HCT116 (cell line): ENCODE data around the gene RPN1. TPM values are rescaled to one million over a fixed set of nuclear protein-coding genes. Genes with fewer than 3 reads are reported as not detected.

ENCODE experiments used
- ATAC-seq: fragments of 200-7000 bp; cut with Tn5 transposase; 2 replicates; pipeline ENCODE4 v1.9.1; 2020; ENCODE audit warnings: mild to moderate bottlenecking, moderate library complexity
- BruUV-seq: library from RNA; stranded (reverse); fragments of 400-500 nt; replicated peaks from 2 replicates; lab custom pipeline; 2021; lab: Mats Ljungman, UMichigan
- CTCF ChIA-PET: fragments of 300-600 bp; sonication (Branson Sonifier 250); formaldehyde crosslinking; loops from one replicate; lab custom pipeline; 2021; ENCODE audit warnings: antibody characterized with exemption; lab: Charles Lee
- POLR2A ChIA-PET: fragments of 300-600, 350-600 bp; sonication (Branson Sonifier 250); formaldehyde crosslinking; loops from one replicate; lab custom pipeline; 2021; ENCODE audit warnings: antibody characterized with exemption; lab: Charles Lee
- RAD21 ChIA-PET, 2 experiments: fragments of 300-600 bp; sonication (Branson Sonifier 250); formaldehyde crosslinking; loops; one replicate each; lab custom pipeline; 2023; ENCODE audit warnings: low total read pairs in 2 of 2; ENCODE audit not compliant: uncharacterized antibody in 2 of 2, unreplicated experiment in 2 of 2, low non-redundant PET in 1 of 2; lab: Charles Lee
- DNase-seq: peaks from one replicate; pipeline ENCODE4 v3.0.0-alpha.2; 2010; ENCODE audit warnings: low read depth, low spot score
- H2AFZ ChIP-seq: fragments of 200-600 bp; shearing (Covaris generic), sonication (generic); 2 replicates; pipeline ENCODE4 v1.6.1; 2017; ENCODE audit warnings: low read depth, mixed run types, mixed read lengths, antibody characterized with exemption, low read length; ENCODE audit not compliant: poor library complexity, severe bottlenecking
- H3K27ac ChIP-seq: 2 replicates; pipeline ENCODE4 v1.5.1; 2012; ENCODE audit warnings: low read depth, low read length
- H3K27me3 ChIP-seq: fragments of 200-600 bp; sonication (generic); 2 replicates; pipeline ENCODE4 v1.6.1; 2016; ENCODE audit warnings: mixed run types, low read length, mixed read lengths; ENCODE audit not compliant: insufficient read depth
- H3K36me3 ChIP-seq, 2 experiments: fragments of 200-500 bp in 1 of 2; fragments of 200-600 bp in 1 of 2; sonication (Bioruptor generic) in 1 of 2; sonication (generic) in 1 of 2; 2 replicates each; pipeline versions ENCODE4 v1.5.1 to v1.6.1; 2014 to 2016; ENCODE audit warnings: low read length in 2 of 2, inconsistent platforms in 1 of 2, mixed read lengths in 1 of 2, mixed run types in 1 of 2; ENCODE audit not compliant: insufficient read depth in 2 of 2, control insufficient read depth in 1 of 2
- H3K4me1 ChIP-seq, 2 experiments: fragments of 200-600 bp in 1 of 2; sonication (generic) in 1 of 2; 2 replicates each; pipeline versions ENCODE4 v1.5.1 to v1.6.1; 2012 to 2017; ENCODE audit warnings: low read length in 2 of 2, inconsistent platforms in 1 of 2, mild to moderate bottlenecking in 1 of 2, mixed read lengths in 1 of 2, mixed run types in 1 of 2, moderate library complexity in 1 of 2; ENCODE audit not compliant: insufficient read depth in 2 of 2, control insufficient read depth in 1 of 2
- H3K4me2 ChIP-seq: fragments of 200-600 bp; sonication (generic); 2 replicates; pipeline ENCODE4 v1.6.1; 2017; ENCODE audit warnings: mixed run types, low read length, mixed read lengths
- H3K4me3 ChIP-seq, 2 experiments: fragments of 200-600 bp in 1 of 2; sonication (generic) in 1 of 2; replicated peaks in 1 of 2; 2 replicates each; pipeline ENCODE4 v1.5.1; 2011 to 2016; ENCODE audit warnings: low read length in 2 of 2, control low read depth in 1 of 2, low read depth in 1 of 2, mild to moderate bottlenecking in 1 of 2, mixed read lengths in 1 of 2, mixed run types in 1 of 2
- H3K79me2 ChIP-seq: fragments of 200-600 bp; sonication (generic); 2 replicates; pipeline ENCODE4 v1.6.1; 2017; ENCODE audit warnings: mild to moderate bottlenecking, mixed run types, low read length, moderate library complexity, mixed read lengths; ENCODE audit not compliant: insufficient read depth
- H3K9ac ChIP-seq: fragments of 200-600 bp; sonication (generic); 2 replicates; pipeline ENCODE4 v1.6.1; 2016; ENCODE audit warnings: low read length, mixed read lengths
- H3K9me2 ChIP-seq: fragments of 200-600 bp; sonication (generic), shearing (Covaris generic); 2 replicates; pipeline ENCODE4 v1.6.1; 2017; ENCODE audit warnings: mixed run types, mild to moderate bottlenecking, moderate library complexity; ENCODE audit not compliant: insufficient read depth
- H3K9me3 ChIP-seq, 2 experiments: fragments of 200-500 bp in 1 of 2; fragments of 200-600 bp in 1 of 2; sonication (Bioruptor generic) in 1 of 2; sonication (generic) in 1 of 2; 2 replicates each; pipeline ENCODE4 v1.6.1; 2014 to 2017; ENCODE audit warnings: low read length in 2 of 2, mixed read lengths in 2 of 2, inconsistent platforms in 1 of 2, low read depth in 1 of 2, mild to moderate bottlenecking in 1 of 2, mixed run types in 1 of 2, moderate library complexity in 1 of 2; ENCODE audit not compliant: control insufficient read depth in 1 of 2, insufficient read depth in 1 of 2
- H4K20me1 ChIP-seq: fragments of 200-600 bp; sonication (generic), shearing (Covaris generic); 2 replicates; pipeline ENCODE4 v1.6.1; 2017; ENCODE audit warnings: mixed run types, mild to moderate bottlenecking, moderate library complexity; ENCODE audit not compliant: insufficient read depth
- CBX3 ChIP-seq: IDR thresholded peaks from 2 replicates; pipeline ENCODE4 v1.6.1; 2012; ENCODE audit warnings: low read depth
- EGR1 ChIP-seq: IDR thresholded peaks from 2 replicates; pipeline ENCODE4 v1.6.1; 2012; ENCODE audit warnings: low read depth
- ELF1 ChIP-seq: IDR thresholded peaks from 2 replicates; pipeline ENCODE4 v1.6.1; 2012; ENCODE audit warnings: low read depth, borderline replicate concordance
- EZH2 ChIP-seq: fragments of 200-600 bp; sonication (generic); IDR thresholded peaks from 2 replicates; pipeline ENCODE4 v1.6.1; 2017; ENCODE audit warnings: antibody characterized with exemption, mixed run types
- EZH2phosphoT487 ChIP-seq: fragments of 200-600 bp; IDR thresholded peaks from 2 replicates; pipeline ENCODE4 v1.6.1; 2018; ENCODE audit warnings: antibody characterized with exemption, borderline replicate concordance
- FOSL1 ChIP-seq: IDR thresholded peaks from 2 replicates; pipeline ENCODE4 v1.6.1; 2012; ENCODE audit warnings: low read depth
- JUND ChIP-seq: IDR thresholded peaks from 2 replicates; pipeline ENCODE4 v1.6.1; 2012
- POLR2A ChIP-seq: IDR thresholded peaks from 2 replicates; pipeline ENCODE4 v1.7.0; 2011; ENCODE audit warnings: borderline replicate concordance; ENCODE audit not compliant: insufficient read depth, insufficient read length; ENCODE audit errors: extremely low read depth
- RAD21 ChIP-seq: IDR thresholded peaks from 2 replicates; pipeline ENCODE4 v1.6.1; 2012; ENCODE audit warnings: low read depth, mild to moderate bottlenecking
- SIN3A ChIP-seq: IDR thresholded peaks from 2 replicates; pipeline ENCODE4 v1.6.1; 2012; ENCODE audit warnings: low read depth
- SP1 ChIP-seq: IDR thresholded peaks from 2 replicates; pipeline ENCODE4 v1.6.1; 2012; ENCODE audit warnings: low read depth
- SRF ChIP-seq: IDR thresholded peaks from 2 replicates; pipeline ENCODE4 v1.6.1; 2012; ENCODE audit warnings: low read depth
- TCF7L2 ChIP-seq: IDR thresholded peaks from 2 replicates; pipeline ENCODE4 v1.7.0; 2011; ENCODE audit warnings: borderline replicate concordance, inconsistent platforms; ENCODE audit not compliant: insufficient read depth, insufficient read length; ENCODE audit errors: extremely low read depth
- ZNF274 ChIP-seq: fragments of 200-500 bp; sonication (Bioruptor generic); IDR thresholded peaks from 2 replicates; pipeline ENCODE4 v1.6.1; 2014; ENCODE audit warnings: mild to moderate bottlenecking, low read depth, low read length, inconsistent platforms
- intact Hi-C: fragments of 100-400 bp; cut with micrococcal nuclease; formaldehyde crosslinking; loops from 2 replicates; pipeline ENCODE4 v1.10.0; 2022
- total RNA-seq: library from RNA; stranded (reverse); gene quantifications from one replicate; pipeline ENCODE4 v1.2.1, GENCODE V29; 2021; ENCODE audit not compliant: unreplicated experiment
- TF ChIP-seq, protein P1 (sequence below): IDR thresholded peaks from 2 replicates; pipeline ENCODE4 v1.6.1; 2011; ENCODE audit warnings: mild to moderate bottlenecking, low read length, moderate library complexity; ENCODE audit not compliant: insufficient replicate concordance; ENCODE audit errors: extremely low read depth
- TF ChIP-seq, protein P2 (sequence below): IDR thresholded peaks from 2 replicates; pipeline ENCODE4 v1.6.1; 2012; ENCODE audit warnings: low read depth
- TF ChIP-seq, protein P3 (sequence below): IDR thresholded peaks from 2 replicates; pipeline ENCODE4 v1.6.1; 2012
- TF ChIP-seq, protein P4 (sequence below), 3 experiments: fragments of 200-600 bp in 1 of 3; sonication (generic) in 1 of 3; IDR thresholded peaks in 2 of 3; conservative IDR thresholded peaks in 1 of 3; 2 replicates each; pipeline ENCODE4 v1.5.1; 2012 to 2017; ENCODE audit warnings: low read depth in 2 of 3, low read length in 2 of 3, antibody characterized with exemption in 1 of 3, borderline replicate concordance in 1 of 3, control low read depth in 1 of 3, mild to moderate bottlenecking in 1 of 3, mixed read lengths in 1 of 3, mixed run types in 1 of 3, moderate library complexity in 1 of 3; ENCODE audit not compliant: insufficient read depth in 1 of 3
- TF ChIP-seq, protein P5 (sequence below): IDR thresholded peaks from 2 replicates; pipeline ENCODE4 v1.6.1; 2012

The RPN1 gene
- total RNA-seq, 1 experiment from 2014 or later = 218 TPM

DNA sequence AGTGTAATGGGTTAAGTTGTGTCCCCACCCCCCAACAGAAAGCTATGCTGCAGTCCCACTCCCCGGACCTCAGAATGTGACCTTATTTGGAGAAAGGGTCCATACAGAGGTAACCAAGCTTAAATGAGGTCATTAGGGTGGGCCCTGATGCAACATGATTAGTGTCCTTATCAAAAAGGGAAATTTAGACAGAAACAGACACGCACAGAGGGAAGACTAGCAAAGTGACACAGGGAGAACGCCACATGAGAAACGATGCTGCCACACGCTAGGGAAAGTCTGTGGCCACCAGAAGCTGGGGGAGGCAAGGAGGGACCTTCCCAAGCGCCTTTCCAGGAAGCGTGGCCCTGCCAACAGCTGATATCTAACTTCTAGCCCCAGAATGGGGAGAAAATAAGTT lies 65.4 kb downstream of the RPN1 start:
- no peaks in the 10 kb centered on the region for H3K36me3 ChIP-seq
- peaks cover 0 to 10% of the 10 kb centered on the region in 2 experiments; a peak in 1 of 4 replicates for H3K4me1 ChIP-seq
- no peaks in the 10 kb centered on the region for H3K27me3 ChIP-seq
- intact Hi-C loops = no loop called here
- peaks cover 0 to under 1% of the 10 kb centered on the region in 2 experiments; a peak in 1 of 4 replicates for H3K9me3 ChIP-seq
- no peak overlapping the region for H2AFZ ChIP-seq
- no peak for DNase-seq
- no peak overlapping the region for H3K4me3 ChIP-seq
- no TSS peak for BruUV-seq
- no peak overlapping the region for H3K9ac ChIP-seq
- ATAC-seq = no peak
- no peak overlapping the region for H3K4me2 ChIP-seq
- POLR2A ChIA-PET = no interaction called here
- H3K27ac ChIP-seq = no peak overlapping the region
- RAD21 ChIA-PET = no interaction called here
- no peaks in the 10 kb centered on the region for H3K9me2 ChIP-seq
- H3K79me2 ChIP-seq = no peaks in the 10 kb centered on the region
- H4K20me1 ChIP-seq = no peaks in the 10 kb centered on the region
- TF ChIP-seq, protein P1, sequence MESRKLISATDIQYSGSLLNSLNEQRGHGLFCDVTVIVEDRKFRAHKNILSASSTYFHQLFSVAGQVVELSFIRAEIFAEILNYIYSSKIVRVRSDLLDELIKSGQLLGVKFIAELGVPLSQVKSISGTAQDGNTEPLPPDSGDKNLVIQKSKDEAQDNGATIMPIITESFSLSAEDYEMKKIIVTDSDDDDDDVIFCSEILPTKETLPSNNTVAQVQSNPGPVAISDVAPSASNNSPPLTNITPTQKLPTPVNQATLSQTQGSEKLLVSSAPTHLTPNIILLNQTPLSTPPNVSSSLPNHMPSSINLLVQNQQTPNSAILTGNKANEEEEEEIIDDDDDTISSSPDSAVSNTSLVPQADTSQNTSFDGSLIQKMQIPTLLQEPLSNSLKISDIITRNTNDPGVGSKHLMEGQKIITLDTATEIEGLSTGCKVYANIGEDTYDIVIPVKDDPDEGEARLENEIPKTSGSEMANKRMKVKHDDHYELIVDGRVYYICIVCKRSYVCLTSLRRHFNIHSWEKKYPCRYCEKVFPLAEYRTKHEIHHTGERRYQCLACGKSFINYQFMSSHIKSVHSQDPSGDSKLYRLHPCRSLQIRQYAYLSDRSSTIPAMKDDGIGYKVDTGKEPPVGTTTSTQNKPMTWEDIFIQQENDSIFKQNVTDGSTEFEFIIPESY = no peak
- TF ChIP-seq ELF1 (no peak), EZH2 (no peak), FOSL1 (no peak), EGR1 (no peak), SIN3A (no peak), SP1 (no peak), JUND (no peak), RAD21 (no peak), ZNF274 (no peak), SRF (no peak), POLR2A (no peak), EZH2phosphoT487 (no peak), CBX3 (no peak), TCF7L2 (no peak)
- TF ChIP-seq, protein P2, sequence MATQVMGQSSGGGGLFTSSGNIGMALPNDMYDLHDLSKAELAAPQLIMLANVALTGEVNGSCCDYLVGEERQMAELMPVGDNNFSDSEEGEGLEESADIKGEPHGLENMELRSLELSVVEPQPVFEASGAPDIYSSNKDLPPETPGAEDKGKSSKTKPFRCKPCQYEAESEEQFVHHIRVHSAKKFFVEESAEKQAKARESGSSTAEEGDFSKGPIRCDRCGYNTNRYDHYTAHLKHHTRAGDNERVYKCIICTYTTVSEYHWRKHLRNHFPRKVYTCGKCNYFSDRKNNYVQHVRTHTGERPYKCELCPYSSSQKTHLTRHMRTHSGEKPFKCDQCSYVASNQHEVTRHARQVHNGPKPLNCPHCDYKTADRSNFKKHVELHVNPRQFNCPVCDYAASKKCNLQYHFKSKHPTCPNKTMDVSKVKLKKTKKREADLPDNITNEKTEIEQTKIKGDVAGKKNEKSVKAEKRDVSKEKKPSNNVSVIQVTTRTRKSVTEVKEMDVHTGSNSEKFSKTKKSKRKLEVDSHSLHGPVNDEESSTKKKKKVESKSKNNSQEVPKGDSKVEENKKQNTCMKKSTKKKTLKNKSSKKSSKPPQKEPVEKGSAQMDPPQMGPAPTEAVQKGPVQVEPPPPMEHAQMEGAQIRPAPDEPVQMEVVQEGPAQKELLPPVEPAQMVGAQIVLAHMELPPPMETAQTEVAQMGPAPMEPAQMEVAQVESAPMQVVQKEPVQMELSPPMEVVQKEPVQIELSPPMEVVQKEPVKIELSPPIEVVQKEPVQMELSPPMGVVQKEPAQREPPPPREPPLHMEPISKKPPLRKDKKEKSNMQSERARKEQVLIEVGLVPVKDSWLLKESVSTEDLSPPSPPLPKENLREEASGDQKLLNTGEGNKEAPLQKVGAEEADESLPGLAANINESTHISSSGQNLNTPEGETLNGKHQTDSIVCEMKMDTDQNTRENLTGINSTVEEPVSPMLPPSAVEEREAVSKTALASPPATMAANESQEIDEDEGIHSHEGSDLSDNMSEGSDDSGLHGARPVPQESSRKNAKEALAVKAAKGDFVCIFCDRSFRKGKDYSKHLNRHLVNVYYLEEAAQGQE = no peak
- TF ChIP-seq, protein P3, sequence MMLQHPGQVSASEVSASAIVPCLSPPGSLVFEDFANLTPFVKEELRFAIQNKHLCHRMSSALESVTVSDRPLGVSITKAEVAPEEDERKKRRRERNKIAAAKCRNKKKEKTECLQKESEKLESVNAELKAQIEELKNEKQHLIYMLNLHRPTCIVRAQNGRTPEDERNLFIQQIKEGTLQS = no peak
- TF ChIP-seq, protein P4, sequence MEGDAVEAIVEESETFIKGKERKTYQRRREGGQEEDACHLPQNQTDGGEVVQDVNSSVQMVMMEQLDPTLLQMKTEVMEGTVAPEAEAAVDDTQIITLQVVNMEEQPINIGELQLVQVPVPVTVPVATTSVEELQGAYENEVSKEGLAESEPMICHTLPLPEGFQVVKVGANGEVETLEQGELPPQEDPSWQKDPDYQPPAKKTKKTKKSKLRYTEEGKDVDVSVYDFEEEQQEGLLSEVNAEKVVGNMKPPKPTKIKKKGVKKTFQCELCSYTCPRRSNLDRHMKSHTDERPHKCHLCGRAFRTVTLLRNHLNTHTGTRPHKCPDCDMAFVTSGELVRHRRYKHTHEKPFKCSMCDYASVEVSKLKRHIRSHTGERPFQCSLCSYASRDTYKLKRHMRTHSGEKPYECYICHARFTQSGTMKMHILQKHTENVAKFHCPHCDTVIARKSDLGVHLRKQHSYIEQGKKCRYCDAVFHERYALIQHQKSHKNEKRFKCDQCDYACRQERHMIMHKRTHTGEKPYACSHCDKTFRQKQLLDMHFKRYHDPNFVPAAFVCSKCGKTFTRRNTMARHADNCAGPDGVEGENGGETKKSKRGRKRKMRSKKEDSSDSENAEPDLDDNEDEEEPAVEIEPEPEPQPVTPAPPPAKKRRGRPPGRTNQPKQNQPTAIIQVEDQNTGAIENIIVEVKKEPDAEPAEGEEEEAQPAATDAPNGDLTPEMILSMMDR (IDR thresholded peaks at IDR 0.05 in 2 of 3, conservative IDR thresholded peaks at IDR 0.05 in 1 of 3; ENCODE audit: borderline replicate concordance in 1 of 3, insufficient read depth in 1 of 3, low read depth in 2 of 3, low read length in 2 of 3) = no peak
- TF ChIP-seq, protein P5, sequence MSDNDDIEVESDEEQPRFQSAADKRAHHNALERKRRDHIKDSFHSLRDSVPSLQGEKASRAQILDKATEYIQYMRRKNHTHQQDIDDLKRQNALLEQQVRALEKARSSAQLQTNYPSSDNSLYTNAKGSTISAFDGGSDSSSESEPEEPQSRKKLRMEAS = no peak
- CTCF ChIA-PET = interaction anchor here (1.0 to 2.5 kb wide), 9 partner anchors 16 to 414 kb away, joined by 3 to 18 read pairs (median 4); no protein-coding TSS in a partner anchor
